ENCODE data around the gene DUOX2.

DUOX2 gene

DNA sequence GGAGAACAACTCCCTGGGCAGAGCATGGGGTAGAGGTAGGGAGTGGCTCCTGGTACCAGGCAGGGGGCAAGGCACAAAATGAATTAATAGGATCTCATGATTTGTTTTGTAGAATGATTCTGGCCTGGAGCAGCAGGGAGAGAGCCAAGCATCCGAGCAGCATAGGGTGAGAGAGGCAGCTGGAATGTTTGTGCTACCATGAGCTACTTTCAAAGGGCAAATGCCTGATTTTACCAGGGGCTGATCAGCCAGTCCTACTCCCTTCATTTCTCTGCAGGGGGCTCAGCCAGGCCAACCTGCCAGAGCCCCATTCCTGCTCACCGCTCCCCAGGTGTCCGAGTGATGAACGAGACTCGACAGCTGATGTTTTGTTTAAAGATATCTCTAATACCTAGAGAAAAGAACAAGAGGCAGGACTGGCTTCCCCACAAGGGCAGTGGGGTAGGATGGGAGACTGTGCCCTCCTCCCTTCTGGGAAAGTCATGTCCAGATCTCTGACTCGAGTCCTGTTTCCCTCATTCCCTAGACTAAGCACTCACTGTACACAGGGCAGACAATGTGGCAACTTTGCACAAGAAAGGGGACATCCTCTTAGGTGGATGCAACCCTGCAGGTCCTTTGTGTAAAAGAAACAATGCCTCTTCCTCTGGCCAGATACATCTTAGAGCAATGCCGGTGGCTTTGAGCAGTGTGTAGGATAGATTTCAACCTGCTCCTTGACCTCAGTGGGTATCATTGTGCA is 12.9 kb downstream of the DUOX2 start:
- H3K4me3 ChIP-seq (replicated peaks in 1 of 2; ENCODE audit: low read depth in 2 of 2, low read length in 2 of 2) = no peak overlapping the region
- no peak for DNase-seq (ENCODE audit: low read depth in 2 of 2)
- TF ChIP-seq, protein P1, sequence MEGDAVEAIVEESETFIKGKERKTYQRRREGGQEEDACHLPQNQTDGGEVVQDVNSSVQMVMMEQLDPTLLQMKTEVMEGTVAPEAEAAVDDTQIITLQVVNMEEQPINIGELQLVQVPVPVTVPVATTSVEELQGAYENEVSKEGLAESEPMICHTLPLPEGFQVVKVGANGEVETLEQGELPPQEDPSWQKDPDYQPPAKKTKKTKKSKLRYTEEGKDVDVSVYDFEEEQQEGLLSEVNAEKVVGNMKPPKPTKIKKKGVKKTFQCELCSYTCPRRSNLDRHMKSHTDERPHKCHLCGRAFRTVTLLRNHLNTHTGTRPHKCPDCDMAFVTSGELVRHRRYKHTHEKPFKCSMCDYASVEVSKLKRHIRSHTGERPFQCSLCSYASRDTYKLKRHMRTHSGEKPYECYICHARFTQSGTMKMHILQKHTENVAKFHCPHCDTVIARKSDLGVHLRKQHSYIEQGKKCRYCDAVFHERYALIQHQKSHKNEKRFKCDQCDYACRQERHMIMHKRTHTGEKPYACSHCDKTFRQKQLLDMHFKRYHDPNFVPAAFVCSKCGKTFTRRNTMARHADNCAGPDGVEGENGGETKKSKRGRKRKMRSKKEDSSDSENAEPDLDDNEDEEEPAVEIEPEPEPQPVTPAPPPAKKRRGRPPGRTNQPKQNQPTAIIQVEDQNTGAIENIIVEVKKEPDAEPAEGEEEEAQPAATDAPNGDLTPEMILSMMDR (IDR thresholded peaks at IDR 0.05; ENCODE audit: low read depth, low read length) = no peak

DNA sequence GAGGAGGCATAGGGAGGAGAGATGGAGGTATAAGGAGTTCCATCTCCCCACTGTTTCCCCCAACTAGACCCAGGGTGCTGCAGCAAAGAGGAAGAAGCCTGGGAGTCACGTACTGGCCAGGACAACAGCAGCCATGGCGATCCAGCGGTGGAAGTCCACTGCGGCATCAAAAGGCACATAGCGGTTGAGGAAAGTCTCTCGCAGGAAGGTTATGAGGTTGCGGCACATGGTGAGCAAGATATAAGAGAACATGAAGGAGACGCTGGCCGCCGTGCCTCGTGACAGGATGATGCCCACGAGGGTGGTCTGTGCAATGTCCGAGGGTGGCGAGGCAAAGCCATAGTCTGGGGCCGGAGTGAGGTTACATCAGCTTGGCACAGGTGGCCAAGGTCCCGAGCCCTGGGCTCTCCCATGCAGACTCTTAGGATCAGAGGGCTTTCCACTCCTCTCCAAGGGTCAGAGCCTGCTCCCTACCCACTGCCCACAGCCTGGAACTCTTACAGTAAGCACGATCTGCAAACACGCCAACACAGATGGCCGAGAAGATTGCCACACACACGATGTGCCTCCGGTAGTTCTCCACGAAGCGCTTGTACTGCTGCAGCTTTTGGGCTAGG is 14.3 kb downstream of the DUOX2 start:
- TF ChIP-seq, protein P1 (IDR thresholded peaks at IDR 0.05; ENCODE audit: low read depth, low read length) = no peak
- DNase-seq (ENCODE audit: low read depth in 2 of 2) = no peak
- H3K4me3 ChIP-seq (replicated peaks in 1 of 2; ENCODE audit: low read depth in 2 of 2, low read length in 2 of 2) = no peak overlapping the region

DNA sequence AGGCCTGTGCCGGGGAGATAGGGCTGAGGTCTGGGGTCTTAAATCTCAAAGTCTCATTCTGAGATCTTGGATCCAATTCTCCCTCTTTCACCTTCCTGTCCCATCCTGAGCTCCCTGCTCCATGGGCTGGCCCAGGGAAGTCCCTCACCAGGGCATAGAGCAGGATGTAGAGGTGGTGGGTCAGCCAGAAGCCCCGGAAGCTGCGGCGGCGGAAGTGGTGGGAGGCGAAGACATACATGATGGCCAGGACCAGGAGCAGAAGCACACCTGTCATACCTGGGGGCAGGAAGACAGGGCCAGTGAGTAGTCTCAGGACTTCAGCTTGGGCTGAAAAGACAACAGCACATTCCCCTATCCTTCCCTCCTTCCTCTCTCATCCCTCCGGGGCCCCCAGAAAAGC is 16.5 kb downstream of the DUOX2 start:
- no peak for DNase-seq (ENCODE audit: low read depth in 2 of 2)
- TF ChIP-seq, protein P1 (IDR thresholded peaks at IDR 0.05; ENCODE audit: low read depth, low read length) = no peak
- no peak overlapping the region for H3K4me3 ChIP-seq (replicated peaks in 1 of 2; ENCODE audit: low read depth in 2 of 2, low read length in 2 of 2)

DNA sequence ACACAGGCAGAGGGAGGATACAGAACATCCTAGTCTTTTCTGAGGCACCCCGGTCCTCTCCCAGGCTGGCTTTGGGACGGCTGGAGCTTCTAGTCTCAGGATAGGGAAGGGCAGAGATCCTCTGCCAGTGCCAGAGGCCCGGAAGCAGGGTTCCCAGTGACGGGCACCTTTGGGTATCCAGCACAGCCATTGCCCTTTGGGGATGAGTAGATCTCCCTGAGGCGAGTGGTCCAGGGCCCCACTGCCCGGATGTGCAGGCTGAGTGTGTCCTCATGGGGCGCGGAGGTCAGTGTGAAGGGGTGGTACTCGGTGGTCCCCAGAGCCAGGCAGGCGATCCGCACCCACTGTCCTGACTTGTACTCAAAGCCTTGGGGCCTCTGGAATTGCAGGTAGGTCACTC is 18.3 kb downstream of the DUOX2 start:
- TF ChIP-seq, protein P1 (IDR thresholded peaks at IDR 0.05; ENCODE audit: low read depth, low read length) = no peak
- no peak overlapping the region for H3K4me3 ChIP-seq (replicated peaks in 1 of 2; ENCODE audit: low read depth in 2 of 2, low read length in 2 of 2)
- no peak for DNase-seq (ENCODE audit: low read depth in 2 of 2)

DNA sequence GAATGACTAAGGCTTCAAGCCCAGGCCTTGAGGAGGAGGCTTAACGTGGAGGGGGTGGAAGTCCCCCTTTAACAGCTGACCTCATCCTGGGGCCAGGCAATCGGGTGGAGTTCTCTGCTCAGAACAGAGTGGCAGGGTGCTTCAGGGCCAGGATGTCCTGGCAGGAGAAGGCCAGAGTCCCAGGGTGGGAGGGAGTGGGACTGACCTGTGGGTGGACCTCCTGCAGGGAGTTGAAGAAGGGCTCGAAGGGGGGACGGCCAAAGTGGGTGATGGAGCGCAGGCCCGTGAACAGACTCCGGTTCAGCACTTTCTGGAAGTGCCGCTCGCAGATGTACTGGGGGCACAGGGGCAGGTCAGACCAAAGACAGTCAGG is 19.6 kb downstream of the DUOX2 start:
- H3K4me3 ChIP-seq (replicated peaks in 1 of 2; ENCODE audit: low read depth in 2 of 2, low read length in 2 of 2) = no peak overlapping the region
- TF ChIP-seq, protein P1 (IDR thresholded peaks at IDR 0.05; ENCODE audit: low read depth, low read length) = no peak
- DNase-seq (ENCODE audit: low read depth in 2 of 2) = no peak

DNA sequence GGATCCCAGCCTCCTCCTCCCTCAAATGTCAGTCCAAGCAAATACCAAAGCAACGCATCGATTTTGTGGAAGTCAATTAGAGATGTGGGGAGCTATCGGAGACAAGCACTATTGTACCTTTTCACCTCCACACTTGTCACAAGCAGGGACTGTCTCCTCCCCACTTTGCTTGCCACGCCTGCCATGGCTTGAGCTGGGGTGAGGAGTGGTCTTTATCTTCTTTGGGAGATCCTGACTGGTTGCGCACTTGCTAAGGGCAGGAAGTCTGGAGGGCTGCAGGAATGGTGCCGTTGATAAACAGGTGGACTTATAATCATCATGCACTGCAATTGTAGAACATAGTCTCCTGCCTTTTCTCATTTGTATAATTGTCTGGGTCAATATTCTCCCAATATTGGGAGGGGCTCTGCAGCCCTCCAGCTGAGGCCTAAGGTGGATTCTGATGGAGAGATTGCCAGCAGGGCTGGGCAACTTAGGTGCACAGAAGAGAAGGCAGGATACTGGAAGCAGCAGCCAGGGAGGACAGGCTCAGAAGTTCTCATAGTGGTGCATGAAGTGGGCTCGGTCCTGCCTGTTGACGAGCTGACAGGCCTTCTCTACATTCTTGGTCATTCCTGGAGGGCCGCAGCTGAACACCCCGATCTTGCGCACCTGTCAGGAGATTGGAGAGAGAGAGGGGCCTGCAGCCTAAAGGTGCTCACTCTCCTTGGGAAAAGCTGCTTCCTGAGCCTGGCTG is 20.2 kb downstream of the DUOX2 start:
- no peak for DNase-seq (ENCODE audit: low read depth in 2 of 2)
- H3K4me3 ChIP-seq (replicated peaks in 1 of 2; ENCODE audit: low read depth in 2 of 2, low read length in 2 of 2) = no peak overlapping the region
- TF ChIP-seq, protein P1 (IDR thresholded peaks at IDR 0.05; ENCODE audit: low read depth, low read length) = no peak

Data from cardiac fibroblast (primary cell).